HepG2 (cell line): Measurements from ENCODE around the gene DGKB. TPM values are rescaled to one million over a fixed set of nuclear protein-coding genes. Genes with fewer than 3 reads are reported as not detected.

ENCODE experiments used
- ATAC-seq: fragments of 200-7000 bp; cut with Tn5 transposase; 3 replicates; pipeline ENCODE4 v1.9.1; 2020; ENCODE audit warnings: mild to moderate bottlenecking, moderate library complexity
- BruUV-seq: library from RNA; stranded (reverse); fragments of 400-500 nt; replicated peaks from 2 replicates; lab custom pipeline; 2021; lab: Mats Ljungman, UMichigan
- CTCF ChIA-PET: fragments of 300-600 bp; formaldehyde crosslinking; extraction: SDS; loops from one replicate; lab custom pipeline; 2021; ENCODE audit warnings: low total read pairs, inconsistent platforms, low intra/inter-chr PET ratio; lab: Yijun Ruan, JAX
- POLR2A ChIA-PET: fragments of 350-600 bp; sonication (Branson Sonifier 250); formaldehyde crosslinking; loops from one replicate; lab custom pipeline; 2020; ENCODE audit warnings: antibody characterized with exemption, inconsistent platforms; lab: Yijun Ruan, JAX
- DNase-seq: peaks from one replicate; pipeline ENCODE4 v3.0.0-alpha.2; 2015; ENCODE audit warnings: low spot score
- FAIRE-seq: peaks from 3 replicates; lab custom pipeline; 2011; peaks lifted over from hg19 to GRCh38; lab: Jason Lieb, UNC
- H2AFZ ChIP-seq: one replicate; pipeline ENCODE4 v1.6.1; 2011; ENCODE audit warnings: low read length, inconsistent platforms
- H3K27ac ChIP-seq: fragments of 300-600 bp; 3 replicates; pipeline ENCODE4 v1.8.0; 2011; ENCODE audit warnings: mixed run types, mild to moderate bottlenecking, mixed read lengths, low read length, inconsistent platforms; ENCODE audit not compliant: insufficient read depth; ENCODE audit errors: extremely low read length
- H3K27me3 ChIP-seq, 2 experiments: fragments of 200-600 bp in 1 of 2; 2 replicates in 1 of 2; 3 replicates in 1 of 2; pipeline versions ENCODE4 v1.6.0 to v1.8.0; 2011; ENCODE audit warnings: low read length in 2 of 2, mild to moderate bottlenecking in 2 of 2, moderate library complexity in 2 of 2, inconsistent platforms in 1 of 2; ENCODE audit not compliant: insufficient read depth in 2 of 2, control insufficient read depth in 1 of 2
- H3K36me3 ChIP-seq, 2 experiments: fragments of 200-600 bp in 1 of 2; replicated peaks in 1 of 2; 2 replicates in 1 of 2; 3 replicates in 1 of 2; pipeline versions ENCODE4 v1.5.1 to v1.8.0; 2011; ENCODE audit warnings: low read length in 2 of 2, inconsistent platforms in 1 of 2; ENCODE audit not compliant: insufficient read depth in 2 of 2, control insufficient read depth in 1 of 2
- H3K4me1 ChIP-seq: 2 replicates; pipeline ENCODE4 v1.5.1; 2012; ENCODE audit warnings: low read length, inconsistent platforms; ENCODE audit not compliant: insufficient read depth
- H3K4me2 ChIP-seq: 2 replicates; pipeline ENCODE4 v1.6.0; 2011; ENCODE audit warnings: low read depth, low read length, inconsistent platforms
- H3K4me3 ChIP-seq, 3 experiments: fragments of 200-600 bp in 1 of 3; sonication (generic), shearing (Covaris generic) in 1 of 3; replicated peaks in 1 of 3; 2 replicates each; pipeline ENCODE4 v1.5.1; 2011 to 2016; ENCODE audit warnings: low read length in 3 of 3, inconsistent platforms in 2 of 3, low read depth in 2 of 3, mild to moderate bottlenecking in 2 of 3, control low read depth in 1 of 3, mixed read lengths in 1 of 3; ENCODE audit not compliant: insufficient read depth in 1 of 3
- H3K79me2 ChIP-seq: one replicate; pipeline ENCODE4 v1.6.1; 2011; ENCODE audit warnings: low read length, inconsistent platforms; ENCODE audit not compliant: insufficient read depth
- H3K9ac ChIP-seq: 2 replicates; pipeline ENCODE4 v1.6.0; 2011; ENCODE audit warnings: mild to moderate bottlenecking, low read depth, low read length, inconsistent platforms; ENCODE audit not compliant: insufficient read depth
- H3K9me3 ChIP-seq: 2 replicates; pipeline ENCODE4 v1.5.1; 2012; ENCODE audit warnings: mild to moderate bottlenecking, low read length
- H4K20me1 ChIP-seq: 2 replicates; pipeline ENCODE4 v1.6.0; 2011; ENCODE audit warnings: inconsistent platforms, mild to moderate bottlenecking, low read length, moderate library complexity; ENCODE audit not compliant: insufficient read depth
- CCAR2 ChIP-seq: fragments of 200-400 bp; formaldehyde crosslinking; optimal IDR thresholded peaks from 2 replicates; pipeline ENCODE3; 2018; ENCODE audit warnings: low read depth, mild to moderate bottlenecking, low read length, moderate library complexity
- GATAD1 ChIP-seq: IDR thresholded peaks from 2 replicates; pipeline ENCODE4 v1.6.1; 2016; ENCODE audit warnings: missing genetic modification reagents, missing compliant biosample characterization
- ISX ChIP-seq: sonication (generic); formaldehyde crosslinking; conservative IDR thresholded peaks from 2 replicates; pipeline ENCODE4 v1.5.0; 2020; ENCODE audit warnings: missing genetic modification reagents
- NKX3-1 ChIP-seq: sonication (generic); formaldehyde crosslinking; IDR thresholded peaks from 2 replicates; pipeline ENCODE4 v1.5.0; 2020; ENCODE audit warnings: missing genetic modification reagents
- ZNF616 ChIP-seq: sonication (generic); formaldehyde crosslinking; IDR thresholded peaks from 2 replicates; pipeline ENCODE4 v1.5.0; 2020; ENCODE audit warnings: low read depth, mild to moderate bottlenecking, missing genetic modification reagents
- ZNF816 ChIP-seq: sonication (generic); formaldehyde crosslinking; IDR thresholded peaks from 2 replicates; pipeline ENCODE4 v1.8.0; 2022; ENCODE audit warnings: missing genetic modification reagents, mild to moderate bottlenecking, borderline replicate concordance
- WGBS: methylation state at CpG from one replicate; pipeline ENCODE4 v1.1.6; 2017; ENCODE audit warnings: low lambda C conversion rate; 5-methylcytosine and 5-hydroxymethylcytosine counted together
- in situ Hi-C: cut with HindIII; loops from 2 replicates; pipeline ENCODE4 v1.10.0; 2017; ENCODE audit warnings: low pct_unique_long_range_greater_than_20kb; ENCODE audit not compliant: extremely low pct_ligation_motif_present
- intact Hi-C: fragments of 100-400 bp; cut with micrococcal nuclease; formaldehyde crosslinking; loops from one replicate; pipeline ENCODE4 v1.10.0; 2022; ENCODE audit not compliant: unreplicated experiment
- polyA plus RNA-seq, 8 experiments: library from polyadenylated mRNA; depleted of rRNA in 3 of 8; stranded (reverse) in 7 of 8; unstranded in 1 of 8; fragments of >200 nt; fragmentation: Illumina TruSeq in 4 of 8; extraction: Trizol in 4 of 8; gene quantifications; 2 replicates each; pipeline versions ENCODE4 v1.2.1 to v1.2.3, GENCODE V29; 2011 to 2016; ENCODE audit warnings: low read depth in 4 of 8, missing spikeins in 1 of 8, mixed read lengths in 1 of 8; ENCODE audit not compliant: insufficient read depth in 1 of 8
- total RNA-seq, 5 experiments: library from RNA; depleted of rRNA; stranded (reverse); fragments of >200 nt; fragmentation: Illumina TruSeq; extraction: Trizol; gene quantifications; 2 replicates each; pipeline ENCODE4 v1.2.3, GENCODE V29; 2016; ENCODE audit warnings: low read depth in 1 of 5
- TF ChIP-seq, protein P1 (sequence below): IDR thresholded peaks from 2 replicates; pipeline ENCODE4 v1.6.1; 2016; ENCODE audit warnings: low read depth, control low read depth
- TF ChIP-seq, protein P2 (sequence below): sonication (generic); formaldehyde crosslinking; IDR thresholded peaks from 2 replicates; pipeline ENCODE4 v1.5.0; 2020; ENCODE audit warnings: mild to moderate bottlenecking, missing genetic modification reagents

Gene DGKB
- total and polyA plus RNA-seq, 2 of the 13 experiments (the other 11 are each of a cell fraction or from before 2014, with no cell fraction given), result not detected

GRCh38 chr7:14195871-14196270 lies 706.7 kb downstream of the DGKB start:
- no peaks in the 10 kb centered on the region for H3K4me1 ChIP-seq
- BruUV-seq, result no TSS peak
- no peaks in the 10 kb centered on the region for H4K20me1 ChIP-seq
- WGBS, result 23% methylated on average over 4 of the region's 4 CpGs
- no peak overlapping the region for H3K4me3 ChIP-seq
- in situ Hi-C loops (no loop called here), intact Hi-C loops (no loop called here)
- ChIA-PET POLR2A (no interaction called here), CTCF (no interaction called here)
- H3K4me2 ChIP-seq, result no peak overlapping the region
- H2AFZ ChIP-seq, result no peak overlapping the region
- no peaks in the 10 kb centered on the region for H3K79me2 ChIP-seq
- H3K36me3 ChIP-seq, result no peaks in the 10 kb centered on the region
- H3K27ac ChIP-seq, result no peak overlapping the region
- H3K9ac ChIP-seq, result no peak overlapping the region
- TF ChIP-seq, protein P1, sequence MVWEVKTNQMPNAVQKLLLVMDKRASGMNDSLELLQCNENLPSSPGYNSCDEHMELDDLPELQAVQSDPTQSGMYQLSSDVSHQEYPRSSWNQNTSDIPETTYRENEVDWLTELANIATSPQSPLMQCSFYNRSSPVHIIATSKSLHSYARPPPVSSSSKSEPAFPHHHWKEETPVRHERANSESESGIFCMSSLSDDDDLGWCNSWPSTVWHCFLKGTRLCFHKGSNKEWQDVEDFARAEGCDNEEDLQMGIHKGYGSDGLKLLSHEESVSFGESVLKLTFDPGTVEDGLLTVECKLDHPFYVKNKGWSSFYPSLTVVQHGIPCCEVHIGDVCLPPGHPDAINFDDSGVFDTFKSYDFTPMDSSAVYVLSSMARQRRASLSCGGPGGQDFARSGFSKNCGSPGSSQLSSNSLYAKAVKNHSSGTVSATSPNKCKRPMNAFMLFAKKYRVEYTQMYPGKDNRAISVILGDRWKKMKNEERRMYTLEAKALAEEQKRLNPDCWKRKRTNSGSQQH, result no peak
- TF ChIP-seq ZNF616 (CRISPR knock-in tag) (no peak), CCAR2 (no peak), ISX (CRISPR knock-in tag) (no peak), ZNF816 (CRISPR knock-in tag) (no peak), NKX3-1 (CRISPR knock-in tag) (no peak), GATAD1 (CRISPR knock-in tag) (no peak)
- TF ChIP-seq, protein P2, sequence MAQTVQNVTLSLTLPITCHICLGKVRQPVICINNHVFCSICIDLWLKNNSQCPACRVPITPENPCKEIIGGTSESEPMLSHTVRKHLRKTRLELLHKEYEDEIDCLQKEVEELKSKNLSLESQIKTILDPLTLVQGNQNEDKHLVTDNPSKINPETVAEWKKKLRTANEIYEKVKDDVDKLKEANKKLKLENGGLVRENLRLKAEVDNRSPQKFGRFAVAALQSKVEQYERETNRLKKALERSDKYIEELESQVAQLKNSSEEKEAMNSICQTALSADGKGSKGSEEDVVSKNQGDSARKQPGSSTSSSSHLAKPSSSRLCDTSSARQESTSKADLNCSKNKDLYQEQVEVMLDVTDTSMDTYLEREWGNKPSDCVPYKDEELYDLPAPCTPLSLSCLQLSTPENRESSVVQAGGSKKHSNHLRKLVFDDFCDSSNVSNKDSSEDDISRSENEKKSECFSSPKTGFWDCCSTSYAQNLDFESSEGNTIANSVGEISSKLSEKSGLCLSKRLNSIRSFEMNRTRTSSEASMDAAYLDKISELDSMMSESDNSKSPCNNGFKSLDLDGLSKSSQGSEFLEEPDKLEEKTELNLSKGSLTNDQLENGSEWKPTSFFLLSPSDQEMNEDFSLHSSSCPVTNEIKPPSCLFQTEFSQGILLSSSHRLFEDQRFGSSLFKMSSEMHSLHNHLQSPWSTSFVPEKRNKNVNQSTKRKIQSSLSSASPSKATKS (CRISPR knock-in tag), result no peak
- H3K27me3 ChIP-seq, result no peaks in the 10 kb centered on the region
- DNase-seq, result no peak
- peaks cover 92% of the 10 kb centered on the region for H3K9me3 ChIP-seq
- no peak for ATAC-seq
- no peak for FAIRE-seq
